Measurements from ENCODE around the gene PRDM13. TPM values are rescaled to one million over a fixed set of nuclear protein-coding genes. Genes with fewer than 3 reads are reported as not detected.
A peak's percentile ranks its signal among the peaks of the same experiment; 100 is the strongest.

Gene PRDM13
- polyA plus RNA-seq, 2 of the 4 experiments (the other 2 are of a cell fraction) = 0.41 to 0.74 TPM

DNA sequence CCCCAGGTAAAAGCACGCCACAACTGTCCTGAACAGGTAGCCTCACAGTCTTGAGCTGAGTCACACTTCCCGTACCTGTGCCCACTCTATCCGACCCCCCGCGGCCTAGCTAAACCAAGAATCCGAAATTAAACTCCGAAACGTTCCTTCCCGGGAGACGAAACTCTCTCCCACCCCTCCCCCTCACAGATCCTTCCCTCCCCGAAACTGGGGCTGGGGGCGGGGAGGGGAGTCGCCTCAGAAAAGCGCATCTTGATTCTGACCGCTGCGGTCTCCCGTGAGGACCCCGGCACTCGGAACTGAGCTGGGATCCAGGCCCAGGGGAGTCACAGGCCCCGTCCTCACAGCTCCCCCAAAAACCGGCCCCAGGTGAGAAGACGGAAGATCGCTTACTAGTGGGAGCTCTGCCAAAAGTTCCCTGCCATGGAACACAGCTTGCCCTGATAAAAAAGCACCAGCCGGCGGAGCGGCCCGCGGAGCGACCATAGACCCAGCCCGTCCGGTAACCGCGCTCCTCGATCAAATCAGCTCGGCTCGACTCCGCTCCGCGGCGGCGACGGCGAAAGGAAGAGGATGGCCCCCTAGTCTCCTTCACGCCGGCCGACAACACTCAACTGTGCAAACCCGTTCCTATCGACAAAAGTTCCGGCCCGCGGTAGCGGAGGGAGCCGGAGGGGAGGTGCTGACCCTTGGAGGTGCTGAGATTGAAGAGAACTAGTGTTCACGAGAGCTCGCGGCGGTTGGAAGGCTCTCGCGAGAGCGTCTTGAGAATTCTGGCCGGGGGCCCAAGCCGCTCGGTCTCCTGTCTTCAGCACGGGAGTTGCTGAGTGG is 38.3 kb upstream of the PRDM13 start, which contains the start of gene CCNC (continued):
- TF ChIP-seq, protein P1, sequence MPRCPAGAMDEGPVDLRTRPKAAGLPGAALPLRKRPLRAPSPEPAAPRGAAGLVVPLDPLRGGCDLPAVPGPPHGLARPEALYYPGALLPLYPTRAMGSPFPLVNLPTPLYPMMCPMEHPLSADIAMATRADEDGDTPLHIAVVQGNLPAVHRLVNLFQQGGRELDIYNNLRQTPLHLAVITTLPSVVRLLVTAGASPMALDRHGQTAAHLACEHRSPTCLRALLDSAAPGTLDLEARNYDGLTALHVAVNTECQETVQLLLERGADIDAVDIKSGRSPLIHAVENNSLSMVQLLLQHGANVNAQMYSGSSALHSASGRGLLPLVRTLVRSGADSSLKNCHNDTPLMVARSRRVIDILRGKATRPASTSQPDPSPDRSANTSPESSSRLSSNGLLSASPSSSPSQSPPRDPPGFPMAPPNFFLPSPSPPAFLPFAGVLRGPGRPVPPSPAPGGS (IDR thresholded peaks at IDR 0.05) = no peak
- TF ChIP-seq JUN (IDR thresholded peaks at IDR 0.05) (peak; percentile 19 to 83; a peak in 3 of 5 replicates), EHMT2 (IDR thresholded peaks at IDR 0.05; ENCODE audit: low read depth) (no peak), MAFK (IDR thresholded peaks at IDR 0.05; ENCODE audit: partially characterized antibody) (peak; percentile 42), HOXA7 (CRISPR knock-in tag; IDR thresholded peaks at IDR 0.05) (no peak)
- TF ChIP-seq, protein P2, sequence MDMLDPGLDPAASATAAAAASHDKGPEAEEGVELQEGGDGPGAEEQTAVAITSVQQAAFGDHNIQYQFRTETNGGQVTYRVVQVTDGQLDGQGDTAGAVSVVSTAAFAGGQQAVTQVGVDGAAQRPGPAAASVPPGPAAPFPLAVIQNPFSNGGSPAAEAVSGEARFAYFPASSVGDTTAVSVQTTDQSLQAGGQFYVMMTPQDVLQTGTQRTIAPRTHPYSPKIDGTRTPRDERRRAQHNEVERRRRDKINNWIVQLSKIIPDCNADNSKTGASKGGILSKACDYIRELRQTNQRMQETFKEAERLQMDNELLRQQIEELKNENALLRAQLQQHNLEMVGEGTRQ (IDR thresholded peaks at IDR 0.05) = no peak
- TF ChIP-seq, protein P3, sequence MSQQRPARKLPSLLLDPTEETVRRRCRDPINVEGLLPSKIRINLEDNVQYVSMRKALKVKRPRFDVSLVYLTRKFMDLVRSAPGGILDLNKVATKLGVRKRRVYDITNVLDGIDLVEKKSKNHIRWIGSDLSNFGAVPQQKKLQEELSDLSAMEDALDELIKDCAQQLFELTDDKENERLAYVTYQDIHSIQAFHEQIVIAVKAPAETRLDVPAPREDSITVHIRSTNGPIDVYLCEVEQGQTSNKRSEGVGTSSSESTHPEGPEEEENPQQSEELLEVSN (IDR thresholded peaks at IDR 0.05; ENCODE audit: borderline replicate concordance, low read depth) = peak; percentile 52; the same call in 1 of the 2 replicates

DNA sequence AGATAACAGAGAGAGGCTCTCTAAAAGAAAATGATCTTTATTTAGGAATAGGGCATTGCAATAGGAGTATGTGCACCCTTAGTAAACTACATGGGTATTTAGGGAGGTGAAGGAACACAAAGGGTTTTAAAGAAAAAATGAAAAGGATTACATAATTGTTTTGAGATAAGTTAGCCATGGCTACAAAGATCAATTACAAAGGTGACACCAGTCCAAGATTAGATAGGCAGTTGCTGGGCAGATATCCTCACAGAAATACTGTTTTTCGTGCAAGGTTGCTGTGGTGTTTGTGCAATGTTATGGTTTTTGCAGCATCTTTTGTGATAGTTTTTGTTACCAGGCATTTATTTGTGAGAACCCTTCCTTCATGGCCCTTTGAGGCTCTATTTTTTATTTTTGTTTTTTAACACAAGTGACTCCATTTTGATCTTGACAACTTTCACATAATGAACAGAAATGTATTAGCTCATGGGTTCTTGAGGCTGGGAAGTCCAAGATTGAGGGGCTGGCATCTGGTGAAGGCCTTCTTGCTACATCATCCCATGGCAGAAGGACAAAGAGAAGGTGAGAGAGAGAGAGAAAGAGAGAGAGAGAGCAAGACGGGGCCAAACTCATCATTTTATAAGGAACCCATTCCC is 32.5 kb upstream of the PRDM13 start:
- POLR2A ChIA-PET = no interaction called here
- TF ChIP-seq GATA3 (IDR thresholded peaks at IDR 0.05; ENCODE audit: borderline replicate concordance) (no peak), MAZ (IDR thresholded peaks at IDR 0.05; ENCODE audit: borderline replicate concordance, low read depth, low read length) (no peak), JUNB (IDR thresholded peaks at IDR 0.05) (no peak), RARB (CRISPR knock-in tag; IDR thresholded peaks at IDR 0.05) (no peak), HEYL (CRISPR knock-in tag; IDR thresholded peaks at IDR 0.05) (no peak), ZSCAN20 (CRISPR knock-in tag; IDR thresholded peaks at IDR 0.05) (no peak), BHLHE40 (IDR thresholded peaks at IDR 0.05; ENCODE audit: low read depth, low read length) (no peak), NPAS2 (CRISPR knock-in tag; IDR thresholded peaks at IDR 0.05; ENCODE audit: borderline replicate concordance) (no peak), RNF2 (IDR thresholded peaks at IDR 0.05; ENCODE audit: borderline replicate concordance, low read depth) (no peak), RAD21 (conservative IDR thresholded peaks at IDR 0.05 in 1 of 2, IDR thresholded peaks at IDR 0.05 in 1 of 2) (no peak)
- TF ChIP-seq, protein P2 (IDR thresholded peaks at IDR 0.05) = no peak
- 69% methylated on average over 2 of the region's 2 CpGs for WGBS (ENCODE audit: missing lambda C conversion rate)
- Histone ChIP-seq H3K27ac (no peak overlapping the region), H3K4me2 (no peak overlapping the region), H3K4me1 (no peaks in the 10 kb centered on the region), H3K9me3 (no peaks in the 10 kb centered on the region), H3K4me3 (no peak overlapping the region)
- no peak for FAIRE-seq
- DNase-seq (ENCODE audit: low read depth in 1 of 2, low spot score in 1 of 2) = no peak
- ATAC-seq = no peak
- CTCF ChIA-PET = no interaction called here

DNA sequence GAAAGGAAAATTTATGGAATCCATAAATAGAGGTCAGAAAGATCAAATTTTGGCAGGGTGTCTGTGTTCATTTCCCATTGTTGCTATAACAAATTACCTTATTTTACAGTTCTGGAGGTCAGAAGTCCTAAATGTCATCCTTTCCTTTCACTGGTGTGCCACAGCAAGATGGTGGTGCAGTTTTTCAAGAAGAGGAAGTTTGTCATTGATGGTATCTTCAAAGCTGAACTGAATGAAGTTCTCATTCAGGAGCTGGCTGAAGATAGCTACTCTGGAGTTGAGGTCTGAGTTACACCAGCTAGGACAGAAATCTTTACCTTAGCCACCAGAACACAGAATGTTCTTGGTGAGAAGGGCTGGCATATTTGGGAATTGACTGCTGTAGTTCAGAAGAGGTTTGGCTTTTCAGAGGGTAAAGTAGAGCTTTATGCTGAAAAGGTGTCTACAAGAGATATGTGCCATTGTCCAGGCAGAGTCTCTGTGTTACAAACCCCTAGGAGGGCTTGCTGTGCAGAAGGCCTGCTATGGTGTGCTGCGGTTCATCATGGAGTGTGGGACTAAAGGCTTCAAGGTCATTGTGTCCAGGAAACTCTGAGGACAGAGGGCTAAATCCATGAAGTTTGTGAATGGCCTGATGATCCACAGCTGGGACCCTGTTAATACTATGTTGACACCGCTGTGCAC is 30.9 kb upstream of the PRDM13 start:
- no peak for ATAC-seq
- H3K27ac ChIP-seq = no peak overlapping the region
- POLR2A ChIA-PET = no interaction called here
- FAIRE-seq = no peak
- H3K4me1 ChIP-seq = no peaks in the 10 kb centered on the region
- no peaks in the 10 kb centered on the region for H3K9me3 ChIP-seq
- H3K4me2 ChIP-seq = no peak overlapping the region
- TF ChIP-seq FOSL2 (IDR thresholded peaks at IDR 0.05) = no peak
- no peak for TF ChIP-seq FOSL2 (CRISPR knock-in tag; IDR thresholded peaks at IDR 0.05)
- no CpG with 5 or more reads among the region's 2 CpGs for WGBS (ENCODE audit: missing lambda C conversion rate)
- CTCF ChIA-PET = interaction anchor here (1.5 kb wide), 1 partner anchor 12 kb away, joined by 8 read pairs; no protein-coding TSS in a partner anchor
- no peak overlapping the region for H3K4me3 ChIP-seq
- no peak for DNase-seq (ENCODE audit: low read depth in 1 of 2, low spot score in 1 of 2)

Data from A549 (cell line).